Hindlimb muscle (tissue), 1 donor: ENCODE results near the gene RASAL3. TPM values are rescaled to one million over a fixed set of nuclear protein-coding genes. Genes with fewer than 3 reads are reported as not detected.
"Not testable (repeated sequence)": the region's sequence is repeated elsewhere in the genome, so short reads cannot be mapped to it uniquely, and the experiment has no call there.

Experiments used
- DNase-seq: peaks from one replicate; pipeline ENCODE4 v3.0.0-alpha.2; 2013
- polyA plus RNA-seq: library from polyadenylated mRNA; unstranded; fragments of 120-200 nt; gene quantifications from one replicate; pipeline ENCODE4 v1.2.1, GENCODE V29; 2013; ENCODE audit not compliant: insufficient read length

RASAL3 gene
- 1.7 TPM for polyA plus RNA-seq

GRCh38 chr19:15464394-15465385, at the start of gene RASAL3:
Gene RASAL3 (minus strand): TSS chr19:15464544. CDS start chr19:15464358, 186 bp downstream.
- DNase-seq = no peak

GRCh38 chr19:15511671-15512424, 47.5 kb upstream of the RASAL3 start:
- DNase-seq = no peak

GRCh38 chr19:15508035-15508710, 43.8 kb upstream of the RASAL3 start, which contains the start of gene CYP4F22:
Gene CYP4F22 (plus strand): TSS chr19:15508525. CDS start chr19:15525337, 16,812 bp downstream.
- no peak for DNase-seq

GRCh38 chr19:15507068-15508034, 43.0 kb upstream of the RASAL3 start:
- no peak for DNase-seq

- no peak for DNase-seq
Observed at GRCh38 chr19:15506074-15506571, 41.8 kb upstream of the RASAL3 start.

- DNase-seq = no peak
Observed at GRCh38 chr19:15502264-15502663, 37.9 kb upstream of the RASAL3 start.

GRCh38 chr19:15501596-15501995, 37.3 kb upstream of the RASAL3 start:
- DNase-seq = no peak

GRCh38 chr19:15498910-15499309, 34.6 kb upstream of the RASAL3 start:
- no peak for DNase-seq

- DNase-seq = no peak
Observed at GRCh38 chr19:15498156-15498858, 34.0 kb upstream of the RASAL3 start.

- DNase-seq = no peak
Observed at GRCh38 chr19:15495151-15495550, 30.8 kb upstream of the RASAL3 start.

- no peak for DNase-seq
Observed at GRCh38 chr19:15488489-15489226, 24.3 kb upstream of the RASAL3 start.

GRCh38 chr19:15487038-15487437, 22.7 kb upstream of the RASAL3 start:
- DNase-seq = no peak

GRCh38 chr19:15485768-15486167, 21.4 kb upstream of the RASAL3 start:
- DNase-seq = not testable (repeated sequence)

GRCh38 chr19:15480996-15481395, 16.7 kb upstream of the RASAL3 start:
- not testable (repeated sequence) for DNase-seq

GRCh38 chr19:15479391-15480345, 15.3 kb upstream of the RASAL3 start, which contains the start of gene PGLYRP2:
Gene PGLYRP2 (minus strand): TSS chr19:15479501. CDS start chr19:15479371, 130 bp downstream.
- no peak for DNase-seq

- DNase-seq = no peak
Observed at GRCh38 chr19:15476325-15476724, 12.0 kb upstream of the RASAL3 start.

GRCh38 chr19:15475611-15476010, 11.3 kb upstream of the RASAL3 start:
- DNase-seq = no peak

- DNase-seq = no peak
Observed at GRCh38 chr19:15475169-15475568, 10.8 kb upstream of the RASAL3 start.
